HG02759 (cell line): ENCODE data around the gene GPC6.

ENCODE experiments used
- ATAC-seq: cut with Tn5 transposase; IDR thresholded peaks from one replicate; pipeline ENCODE4 v1.9.1; 2021; ENCODE audit warnings: mild to moderate bottlenecking, moderate library complexity; ENCODE audit not compliant: unreplicated experiment

Gene GPC6

DNA sequence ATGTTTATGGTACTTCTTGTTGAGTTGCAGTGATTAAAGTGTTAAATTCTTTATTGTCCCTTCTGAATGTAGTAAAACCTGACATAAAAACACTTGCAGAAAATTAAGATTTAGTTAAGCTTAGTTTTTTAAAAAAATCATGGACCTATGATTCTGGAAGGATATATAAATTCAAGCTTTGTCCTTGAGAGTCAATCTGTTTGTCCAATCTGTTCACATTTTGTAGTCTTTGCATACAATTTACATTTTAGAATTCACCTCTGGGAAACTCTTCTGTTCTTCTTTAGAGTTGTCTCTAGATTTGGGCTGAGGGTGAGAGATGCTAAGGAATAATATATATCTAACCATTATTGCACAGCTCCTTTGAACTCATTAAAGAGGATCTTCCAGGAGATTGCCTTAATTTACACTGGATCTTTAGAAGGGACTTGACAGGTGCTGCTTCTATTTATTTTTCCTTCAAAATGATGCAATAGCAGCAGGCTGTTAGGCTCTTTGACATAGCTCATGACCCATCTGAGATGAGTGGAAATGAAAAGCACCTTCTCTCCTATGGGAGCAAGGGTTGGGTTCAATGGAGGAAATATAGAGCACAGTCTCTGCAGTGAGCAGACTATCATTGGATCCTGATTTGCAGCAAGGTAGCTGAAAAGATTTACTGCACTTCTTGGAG, 433.9 kb downstream of the GPC6 start:
- ATAC-seq, result no peak

DNA sequence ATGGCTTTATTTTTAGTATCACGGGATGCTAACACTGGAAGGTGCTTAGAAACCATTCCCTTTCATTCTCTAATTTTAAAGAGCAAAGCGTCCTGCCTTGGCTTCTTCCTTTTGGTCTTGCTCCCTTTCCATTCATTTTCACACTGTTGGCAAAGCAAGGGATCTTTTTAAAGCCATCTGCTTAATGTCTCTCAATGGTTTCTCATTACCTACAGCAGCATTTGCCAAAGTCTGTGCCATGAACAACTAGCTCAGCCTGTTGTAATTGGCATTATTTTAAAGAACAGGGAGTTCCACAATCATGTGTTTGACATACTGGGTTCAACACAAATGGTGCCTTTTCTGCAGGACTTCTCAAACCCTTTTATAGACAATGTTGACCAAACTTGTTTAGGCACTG, 444.3 kb downstream of the GPC6 start:
- ATAC-seq, result no peak

DNA sequence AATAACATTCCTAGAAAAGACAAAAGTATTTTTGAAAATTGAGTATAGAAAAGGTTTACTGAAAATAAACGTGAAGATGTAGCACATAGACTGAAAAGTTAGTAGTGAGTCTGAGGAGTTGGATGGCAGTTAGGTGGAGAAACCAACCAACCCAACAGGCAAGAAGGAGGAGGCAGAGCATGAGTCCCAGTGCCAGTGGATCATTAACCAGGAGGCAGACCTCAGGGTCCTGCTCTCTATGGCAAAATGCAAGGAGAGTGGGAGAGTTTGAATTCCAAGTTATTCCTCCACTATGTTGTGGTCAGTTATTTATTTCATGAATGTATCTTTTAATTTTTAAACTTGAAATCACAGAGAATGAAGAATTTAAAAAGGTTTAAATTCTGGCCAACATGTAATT, 446.4 kb downstream of the GPC6 start:
- no peak for ATAC-seq

DNA sequence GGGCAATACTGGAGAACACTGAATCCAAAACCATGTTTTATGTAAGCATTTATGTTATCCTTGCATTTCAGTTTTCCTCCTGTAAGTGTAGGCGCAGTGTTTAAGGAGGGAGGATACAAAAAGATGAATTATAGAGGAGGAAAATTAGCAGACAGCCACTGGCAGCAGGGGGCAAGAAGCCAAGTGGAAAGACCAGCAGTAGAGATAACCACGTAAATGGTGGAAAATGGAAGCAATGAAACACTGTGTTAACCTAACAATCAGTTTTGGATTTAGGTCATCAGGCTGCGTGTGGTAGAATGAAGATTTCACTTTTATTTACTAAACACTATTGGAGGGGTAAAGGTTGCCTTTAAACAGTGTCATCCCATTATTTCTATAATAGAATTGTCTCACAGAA, 447.3 kb downstream of the GPC6 start:
- no peak for ATAC-seq

DNA sequence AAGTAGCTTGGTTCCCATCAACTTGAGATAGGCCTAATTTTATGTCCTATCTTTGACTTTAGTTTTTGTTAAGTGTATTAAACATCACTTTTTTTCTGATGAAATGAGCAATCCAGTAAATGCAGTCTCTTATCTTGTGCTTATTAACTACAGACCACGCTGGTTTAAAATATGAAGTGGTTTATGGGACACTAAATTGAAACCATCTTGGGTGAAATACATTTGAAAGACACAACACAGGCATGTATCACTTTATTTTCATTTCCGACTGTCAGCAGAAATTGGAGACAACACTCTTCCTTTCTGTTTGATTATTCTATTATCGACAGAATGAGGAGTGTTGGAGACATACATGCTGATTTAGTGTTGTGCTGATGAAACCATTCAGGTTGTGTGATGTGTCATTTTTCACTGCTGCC, 447.7 kb downstream of the GPC6 start:
- ATAC-seq, result no peak

DNA sequence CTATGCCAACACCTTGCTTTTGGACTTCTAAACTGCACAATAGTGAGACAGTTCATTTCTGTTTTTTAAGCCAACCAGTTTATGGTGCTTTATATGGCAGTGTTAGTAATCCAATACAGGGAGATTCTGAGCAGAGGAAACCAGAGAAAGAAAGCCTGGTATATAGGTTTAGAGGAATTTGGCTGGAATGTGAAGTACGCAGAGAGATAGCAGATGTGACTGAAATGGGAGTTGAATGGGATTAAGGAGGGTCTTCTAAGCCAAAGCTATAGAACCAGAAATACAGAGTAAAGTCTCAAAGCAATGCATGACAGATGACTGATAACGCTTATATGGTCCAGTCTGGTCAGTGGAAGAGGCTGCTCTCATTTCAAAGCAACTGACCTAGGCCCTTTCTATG, 453.7 kb downstream of the GPC6 start:
- no peak for ATAC-seq

DNA sequence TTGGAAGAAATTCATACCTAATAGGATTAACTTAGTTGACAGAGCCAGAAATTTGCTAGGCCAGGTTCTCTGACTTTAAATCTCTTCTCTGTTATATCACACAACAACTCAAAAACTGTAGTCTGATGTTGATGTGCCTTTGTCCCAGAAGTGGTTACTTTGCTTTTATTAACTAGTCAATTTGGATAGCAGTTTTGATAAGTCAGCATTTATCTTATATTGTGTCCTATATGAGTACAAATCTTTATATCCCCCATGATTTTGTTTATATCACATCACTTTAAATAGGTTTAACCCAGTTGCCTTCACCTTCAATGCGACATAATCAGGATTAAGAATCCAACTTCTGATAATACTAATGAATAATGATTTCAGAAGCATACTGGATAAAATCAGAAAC, 459.3 kb downstream of the GPC6 start:
- ATAC-seq, result no peak

DNA sequence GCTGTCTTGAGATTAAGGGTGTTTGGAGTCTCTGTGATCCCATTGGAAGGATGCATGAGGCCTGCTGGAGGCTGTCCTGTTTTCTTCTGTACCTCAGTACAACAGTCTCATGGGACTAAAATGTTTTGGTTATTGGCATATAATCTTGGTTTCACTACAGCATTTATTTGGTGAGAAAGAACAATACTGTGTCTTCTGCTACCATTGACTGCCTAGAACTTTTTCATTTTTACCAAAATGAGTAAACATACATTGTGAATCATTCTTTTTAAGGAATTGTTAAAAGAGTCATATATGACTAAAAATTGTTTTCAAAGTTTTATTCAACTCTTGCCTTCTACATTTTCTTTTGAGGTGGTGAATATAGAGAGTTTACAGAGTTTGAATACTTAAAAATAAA, 459.8 kb downstream of the GPC6 start:
- no peak for ATAC-seq

DNA sequence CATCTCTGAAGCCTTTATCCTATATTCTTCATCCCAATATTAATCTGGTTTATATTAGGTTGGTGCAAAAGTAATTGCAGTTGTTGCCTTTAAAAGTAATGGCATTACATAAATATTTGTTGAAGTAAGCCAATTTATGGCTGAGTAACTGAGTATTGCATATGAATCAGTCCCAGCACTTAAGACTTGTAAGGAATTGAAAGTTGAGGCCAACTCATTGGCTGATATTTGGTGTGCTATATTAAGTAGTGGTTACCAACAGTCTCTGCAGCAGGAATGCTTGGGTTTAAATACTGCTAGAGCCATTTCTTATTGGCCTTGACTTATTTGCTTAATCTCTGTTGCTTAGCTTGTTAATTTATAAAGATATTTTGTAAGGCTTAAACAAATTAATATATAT, 460.7 kb downstream of the GPC6 start:
- ATAC-seq, result no peak

DNA sequence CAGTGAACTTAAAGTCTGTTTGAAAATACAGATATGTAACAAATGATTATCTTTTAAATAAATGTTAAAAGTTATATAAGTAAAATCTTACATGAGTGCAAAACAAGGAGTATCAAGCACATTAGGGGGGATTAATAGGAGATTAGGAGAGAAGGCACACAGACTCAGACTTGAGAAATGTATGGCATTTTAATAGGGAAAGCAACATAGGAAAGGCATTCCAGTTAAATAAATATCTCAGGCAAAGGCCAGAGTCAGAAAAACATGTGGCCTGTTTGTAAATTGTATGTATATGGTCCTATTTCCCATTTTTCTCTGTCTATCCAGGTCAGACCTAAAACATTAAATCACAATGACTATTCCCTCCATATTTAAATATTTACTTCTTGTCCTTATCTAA, 462.7 kb downstream of the GPC6 start:
- no peak for ATAC-seq

DNA sequence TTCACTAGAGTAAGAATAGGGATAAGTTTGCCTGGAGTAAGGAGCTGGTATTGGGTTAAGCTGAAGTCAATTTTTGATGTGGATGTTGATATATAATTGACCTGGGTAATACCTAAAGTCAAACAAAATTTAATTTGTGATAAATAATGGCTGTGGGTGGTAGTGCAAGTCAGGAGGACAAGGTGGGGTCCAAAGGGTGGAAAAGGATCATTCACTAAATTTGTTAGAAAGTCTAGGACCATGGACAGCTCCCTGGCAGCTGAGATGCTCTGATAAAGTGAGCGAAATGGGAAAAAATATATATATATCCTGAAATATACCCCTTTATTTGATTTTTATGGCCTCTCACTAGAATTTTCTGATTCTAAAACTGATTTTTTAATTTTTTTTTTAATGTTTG, 463.5 kb downstream of the GPC6 start:
- no peak for ATAC-seq

DNA sequence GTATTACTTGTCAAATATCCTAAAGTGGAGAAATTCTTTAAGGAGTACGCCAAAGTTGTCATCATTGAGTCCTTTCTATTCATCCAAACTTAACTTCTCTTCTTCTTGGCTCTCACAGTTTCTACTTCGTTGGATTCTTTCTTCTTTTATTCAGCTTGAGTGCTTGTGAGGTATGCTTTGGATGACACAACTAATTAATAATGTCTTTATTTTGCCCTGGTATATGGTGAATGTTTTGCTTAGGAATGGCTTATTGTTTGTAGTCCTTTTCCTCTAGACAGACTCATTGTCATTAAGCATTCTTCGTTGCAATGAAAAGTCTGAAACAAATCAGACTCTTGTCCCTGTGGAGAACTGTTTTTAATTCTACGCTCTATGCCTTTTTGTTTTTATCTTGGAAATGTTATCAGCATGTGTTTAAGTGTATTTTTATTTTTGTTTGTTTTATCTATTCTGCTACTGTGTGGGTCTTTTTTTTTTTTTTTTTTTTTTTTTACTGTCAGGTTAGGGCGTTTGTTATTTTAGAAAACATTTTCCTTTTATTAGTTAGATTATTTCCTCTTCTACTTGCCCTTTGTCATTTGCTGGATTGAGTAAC, 471.5 kb downstream of the GPC6 start:
- no peak for ATAC-seq

DNA sequence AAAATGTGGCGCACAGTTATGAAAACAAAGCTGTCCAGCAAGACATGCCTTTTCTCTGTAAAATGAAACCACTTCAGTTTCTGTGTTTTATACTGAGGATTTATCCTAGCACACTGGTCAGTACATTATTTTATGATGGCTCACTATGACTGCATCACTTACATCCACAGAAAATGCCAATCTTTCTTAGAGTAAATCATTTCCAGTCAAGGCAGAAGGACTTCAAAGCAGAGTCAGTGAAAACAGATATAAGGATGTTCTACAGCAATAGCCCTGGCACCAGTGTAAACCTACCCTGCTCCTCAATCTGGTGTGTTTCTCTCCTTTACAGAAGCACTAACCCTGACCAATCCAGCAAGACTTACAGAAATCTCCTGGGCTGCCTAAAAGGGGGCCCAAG, 473.5 kb downstream of the GPC6 start:
- no peak for ATAC-seq

DNA sequence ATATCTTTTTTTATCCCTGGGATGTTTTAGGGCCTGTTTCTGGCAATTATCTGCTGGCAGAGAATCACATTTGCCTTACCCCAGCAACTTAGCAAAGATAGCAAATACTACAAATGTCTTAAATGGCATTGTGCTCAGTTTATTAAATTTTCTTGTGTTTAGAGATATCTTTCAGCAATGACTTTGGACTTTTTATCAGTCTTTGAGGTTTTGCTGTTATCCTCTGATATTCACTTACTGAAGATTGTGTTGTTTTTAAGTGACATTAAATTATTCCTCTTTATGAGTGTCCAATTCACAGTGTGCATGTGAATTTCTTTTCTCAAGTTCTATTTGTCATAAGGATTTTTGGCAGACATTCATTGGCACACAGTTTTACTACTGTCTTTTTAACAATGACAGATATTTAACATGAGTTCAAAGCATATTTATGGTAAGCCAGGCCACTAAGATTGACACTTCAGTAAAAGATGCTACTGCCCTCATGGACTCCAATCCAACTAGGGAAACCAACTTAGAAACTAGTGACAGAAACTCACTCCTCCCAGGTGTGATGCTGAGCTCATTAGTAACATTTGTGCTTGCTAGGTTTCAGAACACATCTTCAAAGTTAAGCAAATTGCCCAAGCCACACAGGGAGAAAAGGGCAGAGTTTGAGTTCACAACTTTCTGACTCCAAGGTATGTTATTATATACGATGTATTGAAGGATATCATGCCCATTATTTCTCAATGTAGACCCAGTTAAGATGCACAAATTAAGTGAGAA, 481.9 kb downstream of the GPC6 start:
- ATAC-seq, result no peak

DNA sequence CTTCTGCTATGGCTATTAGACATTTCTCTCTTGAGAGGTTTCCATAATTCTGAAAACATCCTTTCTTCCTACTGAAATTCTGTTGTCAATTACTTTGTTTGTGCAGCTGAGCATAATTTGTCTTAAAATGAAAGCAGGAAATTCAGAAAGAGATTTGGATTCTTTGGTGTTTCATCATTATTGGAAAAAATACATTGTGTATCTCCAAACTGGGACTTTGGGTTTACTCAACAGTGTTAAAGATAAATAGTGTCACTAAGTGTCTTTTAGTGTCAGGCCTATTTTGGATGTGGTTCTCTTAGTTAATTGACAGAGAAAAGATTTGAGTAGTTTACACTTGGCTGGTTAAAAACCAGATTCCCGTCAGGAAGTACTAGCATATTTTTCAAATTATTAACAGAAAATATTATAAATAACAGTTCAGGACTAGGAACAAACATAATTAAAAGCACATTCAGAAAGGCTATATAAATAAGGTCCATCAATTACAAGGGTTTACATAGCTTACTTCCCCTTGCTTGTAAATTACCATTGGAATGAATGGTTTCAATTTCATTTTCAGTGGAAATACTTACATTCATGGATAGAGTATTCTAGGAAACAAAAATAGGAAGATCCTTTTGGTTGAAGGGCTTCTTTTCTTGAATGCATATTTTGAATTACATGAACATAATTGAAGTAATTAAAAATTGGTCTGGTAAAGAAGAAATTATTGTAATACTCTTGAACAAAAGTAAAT, 483.1 kb downstream of the GPC6 start:
- no peak for ATAC-seq

DNA sequence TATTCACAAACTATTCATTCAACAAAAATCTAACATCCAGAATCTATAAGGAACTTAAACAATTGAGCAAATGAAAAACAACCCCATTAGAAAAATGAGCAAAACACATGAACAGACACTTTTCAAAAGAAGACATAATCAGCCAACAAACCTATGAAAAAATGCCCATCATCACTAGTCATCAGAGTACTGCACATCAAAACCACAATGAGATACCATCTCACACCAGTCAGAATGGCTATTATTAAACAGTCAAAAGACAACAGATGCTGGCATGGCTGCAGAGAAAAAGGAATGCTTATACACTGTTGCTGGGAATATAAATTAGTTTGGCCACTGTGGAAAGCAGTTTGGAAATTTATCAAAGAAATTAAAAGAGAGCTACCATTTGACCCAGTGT, 487.6 kb downstream of the GPC6 start:
- ATAC-seq, result no peak

DNA sequence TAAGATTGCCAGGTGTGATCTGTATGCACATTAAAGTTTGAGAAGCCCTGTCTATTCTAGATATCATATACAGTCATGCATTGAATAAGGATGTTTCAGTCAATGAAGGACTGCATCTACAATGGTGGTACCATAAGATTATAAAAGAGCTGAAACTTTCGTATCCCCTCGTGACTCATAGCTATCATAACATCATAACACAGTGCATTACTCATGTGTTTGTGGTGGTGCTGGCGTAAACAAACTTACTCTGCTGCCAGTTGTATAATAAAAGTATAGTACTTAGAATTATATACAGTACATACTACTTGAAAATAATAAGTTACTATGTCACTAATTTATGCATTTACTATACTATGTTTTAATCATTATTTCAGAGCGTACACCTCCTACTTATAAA, 489.3 kb downstream of the GPC6 start:
- ATAC-seq, result no peak

DNA sequence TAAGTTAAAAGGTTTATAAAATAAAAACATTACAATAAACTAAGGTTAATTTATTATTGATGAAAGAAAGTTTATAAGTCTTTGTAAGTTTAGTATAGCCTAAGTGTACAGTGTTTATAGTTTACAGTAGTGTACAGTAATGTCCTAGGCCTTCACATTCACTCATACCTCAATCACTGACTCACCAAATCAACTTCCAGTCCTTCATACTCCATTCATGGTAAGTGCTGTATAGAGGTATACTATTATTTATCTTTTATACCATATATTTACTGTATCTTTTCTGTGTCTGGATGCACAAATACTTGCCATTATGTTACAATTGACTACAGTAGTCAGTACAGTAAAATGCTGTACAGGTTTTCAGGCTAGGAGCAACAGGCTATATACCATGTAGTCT, 490.0 kb downstream of the GPC6 start:
- ATAC-seq, result no peak

DNA sequence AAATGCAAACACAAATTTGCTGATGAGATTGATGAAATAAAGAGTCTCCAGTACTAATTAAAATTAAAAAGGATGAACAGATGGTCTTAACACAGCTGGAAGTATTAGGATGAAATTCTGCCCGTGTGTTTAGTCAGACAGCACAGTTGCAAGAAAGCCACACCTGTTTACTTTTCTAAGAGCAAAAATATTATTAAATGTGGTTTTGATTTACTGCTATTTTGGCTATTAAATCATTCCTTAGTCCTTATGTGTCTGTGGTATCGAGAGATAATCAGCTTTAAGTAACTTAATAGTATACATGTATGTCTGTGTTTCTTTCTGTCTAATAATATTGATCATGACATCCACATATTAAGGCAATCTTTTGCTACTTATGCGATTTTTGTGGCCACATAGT, 494.9 kb downstream of the GPC6 start:
- no peak for ATAC-seq

DNA sequence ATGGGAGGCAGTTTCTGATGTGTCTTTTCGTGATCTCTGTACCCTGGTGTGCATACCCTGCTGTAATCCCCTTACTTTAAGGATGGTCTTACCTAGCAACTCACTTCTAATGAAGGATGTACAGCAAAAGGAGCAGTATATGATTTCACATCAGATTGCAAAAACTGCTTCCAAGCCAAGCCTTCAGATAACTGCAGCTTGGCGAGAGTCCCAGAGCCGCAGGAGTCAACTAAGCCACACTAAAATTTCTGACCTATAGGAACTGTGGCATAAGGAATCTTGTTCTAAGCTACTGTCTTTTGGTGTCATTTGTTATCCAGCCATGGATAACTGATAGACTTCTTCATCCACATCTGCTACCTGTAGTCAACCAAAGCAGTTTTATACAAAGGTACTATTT, 496.7 kb downstream of the GPC6 start:
- ATAC-seq, result no peak

DNA sequence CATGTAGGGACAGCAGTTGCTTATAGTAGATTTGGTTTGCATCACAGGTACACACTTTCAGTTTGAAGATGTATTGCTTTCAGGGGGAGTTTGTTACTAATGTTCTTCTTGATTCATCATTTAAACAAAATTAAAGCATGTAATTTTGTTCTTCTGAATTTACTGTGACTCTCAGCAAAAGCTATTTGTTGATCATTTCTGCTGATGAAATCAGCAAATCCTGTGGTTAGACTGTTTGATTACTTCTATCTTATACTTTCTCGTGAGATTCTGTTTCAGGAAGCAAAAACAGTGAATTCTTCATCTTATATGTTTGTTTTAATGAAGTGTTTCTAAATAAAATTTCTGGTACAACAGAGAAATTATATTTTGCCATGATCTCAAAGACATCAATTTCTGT, 497.6 kb downstream of the GPC6 start:
- ATAC-seq, result no peak
